ENCODE measurements around the gene RPP30. TPM values are rescaled to one million over a fixed set of nuclear protein-coding genes. Genes with fewer than 3 reads are reported as not detected.

The RPP30 gene
- total RNA-seq, 1 experiment from 2014 or later = 74.5 TPM

GRCh38 chr10:90944749-90945148 lies 73.0 kb downstream of the RPP30 start:
- ChIA-PET POLR2A (ENCODE audit: low non-redundant PET) (no interaction called here), CTCF (no interaction called here)
- Histone ChIP-seq H3K4me3 (ENCODE audit: low read depth, low read length, poor library complexity, severe bottlenecking) (no peak overlapping the region), H3K4me1 (ENCODE audit: insufficient read depth, low read length, poor library complexity, severe bottlenecking) (no peaks in the 10 kb centered on the region), H3K9me3 (ENCODE audit: low read depth, low read length, poor library complexity, severe bottlenecking) (no peaks in the 10 kb centered on the region), H3K27me3 (replicated peaks; ENCODE audit: insufficient read depth, low read depth, low read length, poor library complexity) (no peaks in the 10 kb centered on the region), H3K36me3 (ENCODE audit: insufficient read depth, low read length, poor library complexity, severe bottlenecking) (no peaks in the 10 kb centered on the region), H3K27ac (ENCODE audit: low read depth, low read length, poor library complexity, severe bottlenecking) (no peak overlapping the region)
- intact Hi-C loops (cut with micrococcal nuclease; ENCODE audit: unreplicated experiment) = no loop called here
- BruUV-seq (replicated peaks) = no TSS peak
- TF ChIP-seq EZH2 (IDR thresholded peaks at IDR 0.05; ENCODE audit: borderline replicate concordance, low read depth, low read length, poor library complexity, severe bottlenecking) (no peak), CTCF (conservative IDR thresholded peaks at IDR 0.05; ENCODE audit: low read depth, low read length) (no peak)
- no peak for DNase-seq (ENCODE audit: low spot score)

- POLR2A ChIA-PET (ENCODE audit: low non-redundant PET) = no interaction called here
Measured at GRCh38 chr10:90945491-90946070, 73.8 kb downstream of the RPP30 start.

GRCh38 chr10:90947030-90947960 lies 75.5 kb downstream of the RPP30 start:
- no peaks in the 10 kb centered on the region for H3K4me1 ChIP-seq (ENCODE audit: insufficient read depth, low read length, poor library complexity, severe bottlenecking)
- H3K27me3 ChIP-seq (replicated peaks; ENCODE audit: insufficient read depth, low read depth, low read length, poor library complexity) = peaks cover 4% of the 10 kb centered on the region
- POLR2A ChIA-PET (ENCODE audit: low non-redundant PET) = no interaction called here
- DNase-seq (ENCODE audit: low spot score) = no peak
- no peak overlapping the region for H3K4me3 ChIP-seq (ENCODE audit: low read depth, low read length, poor library complexity, severe bottlenecking)
- no peaks in the 10 kb centered on the region for H3K36me3 ChIP-seq (ENCODE audit: insufficient read depth, low read length, poor library complexity, severe bottlenecking)
- intact Hi-C loops (cut with micrococcal nuclease; ENCODE audit: unreplicated experiment) = no loop called here
- no TSS peak for BruUV-seq (replicated peaks)
- no peak overlapping the region for H3K27ac ChIP-seq (ENCODE audit: low read depth, low read length, poor library complexity, severe bottlenecking)
- TF ChIP-seq CTCF (conservative IDR thresholded peaks at IDR 0.05; ENCODE audit: low read depth, low read length) = no peak
- CTCF ChIA-PET = no interaction called here
- H3K9me3 ChIP-seq (ENCODE audit: low read depth, low read length, poor library complexity, severe bottlenecking) = no peaks in the 10 kb centered on the region

More at GRCh38 chr10:90945491-90946070, 73.8 kb downstream of the RPP30 start:
- H3K4me3 ChIP-seq (ENCODE audit: low read depth, low read length, poor library complexity, severe bottlenecking) = no peak overlapping the region
- H3K27me3 ChIP-seq (replicated peaks; ENCODE audit: insufficient read depth, low read depth, low read length, poor library complexity) = no peaks in the 10 kb centered on the region
- intact Hi-C loops (cut with micrococcal nuclease; ENCODE audit: unreplicated experiment) = no loop called here
- BruUV-seq (replicated peaks) = no TSS peak
- H3K4me1 ChIP-seq (ENCODE audit: insufficient read depth, low read length, poor library complexity, severe bottlenecking) = no peaks in the 10 kb centered on the region
- CTCF ChIA-PET = no interaction called here
- TF ChIP-seq CTCF (conservative IDR thresholded peaks at IDR 0.05; ENCODE audit: low read depth, low read length) (no peak), EZH2 (IDR thresholded peaks at IDR 0.05; ENCODE audit: borderline replicate concordance, low read depth, low read length, poor library complexity, severe bottlenecking) (no peak)
- H3K9me3 ChIP-seq (ENCODE audit: low read depth, low read length, poor library complexity, severe bottlenecking) = no peaks in the 10 kb centered on the region
- DNase-seq (ENCODE audit: low spot score) = no peak
- H3K27ac ChIP-seq (ENCODE audit: low read depth, low read length, poor library complexity, severe bottlenecking) = no peak overlapping the region
- no peaks in the 10 kb centered on the region for H3K36me3 ChIP-seq (ENCODE audit: insufficient read depth, low read length, poor library complexity, severe bottlenecking)

Other genes with a start within 250 kb of the RPP30 start
- not detected in 2 replicates for gene HTR7, start 13.9 kb upstream of the RPP30 start, total RNA-seq (2021)
- gene ANKRD1, start 49.1 kb downstream of the RPP30 start, total RNA-seq (2021) = not detected in 2 replicates

All from A673 (cell line).